ENCODE data around the gene ITGB6.

ITGB6 gene

GRCh38 chr2:160199683-160200389, at the start of gene ITGB6:
TSS of gene ITGB6 (minus strand) at chr2:160200272. CDS start at chr2:160200063, 209 bp downstream.
- no peak for DNase-seq

DNA sequence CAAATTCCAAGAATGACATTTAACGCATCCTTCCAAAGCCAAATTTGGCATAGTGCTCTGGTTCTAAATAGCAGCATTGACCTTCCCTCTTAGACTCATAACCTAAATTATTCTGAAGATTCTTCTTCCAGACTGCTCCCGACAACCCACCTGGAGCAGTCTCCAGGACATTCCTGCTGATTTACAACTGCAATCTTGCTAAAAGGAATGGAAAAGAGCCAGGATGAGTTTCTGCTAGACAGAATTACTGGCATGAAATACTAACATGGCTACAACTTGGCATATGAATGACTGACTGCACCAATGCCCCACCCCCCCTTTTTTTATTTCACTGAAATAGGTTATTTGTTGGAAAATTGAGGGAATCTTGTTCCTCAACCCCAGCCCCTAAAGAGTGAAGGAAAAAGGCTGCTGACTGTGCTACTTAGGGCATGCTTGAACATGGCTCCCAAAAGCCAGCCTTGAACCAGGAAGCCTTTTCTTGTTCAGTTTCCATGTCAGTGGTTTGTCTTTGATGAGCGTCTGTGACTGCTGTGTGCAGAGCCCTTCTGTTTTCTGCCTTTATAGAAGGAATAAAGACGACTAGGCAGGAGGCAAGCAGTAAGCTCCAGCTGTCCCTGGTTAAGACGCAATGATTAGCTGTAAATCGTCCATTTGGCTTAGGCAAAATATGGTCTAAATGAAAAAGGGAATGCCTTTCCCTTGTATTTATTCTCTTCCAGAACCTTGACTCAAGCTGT, 47.4 kb upstream of the ITGB6 start:
- no peak for DNase-seq

- no peak for DNase-seq
Measured at GRCh38 chr2:160246356-160246755, 46.3 kb upstream of the ITGB6 start.

- no peak for DNase-seq
Measured at GRCh38 chr2:160245614-160246155, 45.6 kb upstream of the ITGB6 start.

DNA sequence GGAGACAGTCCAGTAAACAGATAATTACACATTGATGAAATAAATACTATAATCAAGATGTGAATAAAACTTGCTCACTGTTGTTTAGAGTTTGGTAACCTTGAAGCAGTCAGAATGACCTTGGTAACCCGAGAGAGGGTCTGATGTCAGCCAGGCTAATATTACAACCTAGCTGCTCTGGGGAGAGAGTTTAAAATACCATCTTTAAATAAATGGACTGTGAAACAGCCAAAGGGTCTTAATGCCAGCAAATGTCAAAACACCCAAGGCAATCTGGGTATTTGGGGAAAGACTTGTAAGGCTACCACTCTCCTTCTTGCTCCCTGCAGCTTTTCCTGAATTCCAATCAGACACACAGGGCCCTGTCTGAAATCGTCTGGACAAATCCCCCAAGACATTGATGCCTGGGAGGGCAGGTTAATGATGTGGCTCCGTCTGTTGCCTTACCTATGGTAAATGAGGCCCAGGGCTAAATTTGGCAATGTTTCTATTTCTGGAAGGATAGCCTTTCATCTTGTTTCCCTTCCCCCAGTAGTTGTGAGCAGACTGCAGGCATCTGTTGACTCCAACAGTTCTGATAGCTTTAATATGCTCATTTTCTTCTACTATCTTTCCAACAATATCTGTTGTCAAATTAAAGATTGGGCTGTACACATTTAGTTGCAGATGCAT, 43.0 kb upstream of the ITGB6 start:
- no peak for DNase-seq

DNA sequence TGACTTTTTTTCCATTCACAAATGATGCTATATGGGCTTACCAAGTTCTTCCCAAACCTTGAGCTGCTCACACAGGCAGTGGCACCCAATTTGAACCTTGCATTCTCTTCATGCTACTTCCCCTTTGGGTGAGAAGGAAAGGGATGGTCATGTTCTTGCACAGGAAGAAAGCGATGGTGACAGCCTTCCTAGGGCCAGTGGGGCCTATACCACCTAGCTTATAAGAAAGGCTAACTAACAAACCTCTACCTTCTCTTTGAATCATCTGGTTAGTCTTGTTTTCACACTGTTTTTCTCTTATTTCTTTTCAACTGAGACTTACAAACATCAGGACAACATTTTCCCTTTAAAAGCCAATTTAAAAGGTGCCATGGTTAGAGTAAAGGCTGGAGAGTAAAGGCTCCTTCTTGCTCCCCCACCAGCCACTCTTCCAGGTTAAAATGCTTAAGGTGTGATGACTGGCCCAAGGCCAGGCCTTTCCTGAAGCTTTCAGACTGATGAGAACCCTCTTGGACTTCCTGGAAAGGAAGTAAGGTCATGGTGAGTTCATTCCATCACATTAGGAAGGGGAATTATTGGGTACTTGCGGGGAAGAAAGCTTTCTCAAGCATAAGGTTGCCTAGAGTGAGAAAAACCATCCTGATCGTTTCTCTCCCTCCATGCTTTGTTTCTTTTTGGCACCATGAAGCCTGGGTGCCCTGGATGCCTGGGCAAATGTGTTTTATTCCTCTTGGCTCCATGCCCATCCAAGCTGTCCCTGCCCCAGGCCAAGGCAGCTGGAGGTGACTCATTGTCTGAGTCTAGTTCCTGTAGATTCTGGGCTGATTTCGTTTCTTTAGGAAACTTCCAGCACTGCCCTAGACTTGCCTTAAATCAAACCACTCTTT, 41.4 kb upstream of the ITGB6 start:
- no peak for DNase-seq

GRCh38 chr2:160239436-160239835, 39.4 kb upstream of the ITGB6 start:
- no peak for DNase-seq

GRCh38 chr2:160238392-160238791, 38.3 kb upstream of the ITGB6 start:
- DNase-seq, result no peak

DNA sequence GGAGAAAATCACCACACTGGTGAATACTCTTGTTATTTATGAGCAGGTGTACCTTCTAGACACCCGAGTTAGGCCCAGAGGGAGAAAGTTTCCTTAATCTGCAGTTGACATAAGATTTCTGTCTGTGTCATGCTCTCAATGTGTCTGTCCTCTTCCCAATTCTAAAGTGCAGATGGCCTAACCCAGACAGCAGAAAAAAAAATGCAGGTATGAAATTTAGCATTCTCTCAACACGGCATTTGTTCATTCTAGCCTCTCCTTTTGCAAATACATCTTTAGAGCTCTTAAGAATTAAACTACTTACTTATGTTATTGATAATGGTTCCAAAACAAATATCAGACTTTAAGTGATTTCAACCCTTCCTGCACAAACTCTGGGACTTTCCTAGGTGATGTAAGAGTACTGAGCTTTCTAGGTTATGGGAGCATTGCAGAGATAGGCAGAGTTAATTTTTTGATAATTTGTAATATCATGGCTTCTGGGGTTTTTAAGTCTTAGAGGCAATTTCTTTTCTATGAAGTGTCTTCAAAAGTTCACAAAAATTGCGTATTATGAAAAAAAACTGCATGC, 32.9 kb upstream of the ITGB6 start:
- DNase-seq, result no peak

DNA sequence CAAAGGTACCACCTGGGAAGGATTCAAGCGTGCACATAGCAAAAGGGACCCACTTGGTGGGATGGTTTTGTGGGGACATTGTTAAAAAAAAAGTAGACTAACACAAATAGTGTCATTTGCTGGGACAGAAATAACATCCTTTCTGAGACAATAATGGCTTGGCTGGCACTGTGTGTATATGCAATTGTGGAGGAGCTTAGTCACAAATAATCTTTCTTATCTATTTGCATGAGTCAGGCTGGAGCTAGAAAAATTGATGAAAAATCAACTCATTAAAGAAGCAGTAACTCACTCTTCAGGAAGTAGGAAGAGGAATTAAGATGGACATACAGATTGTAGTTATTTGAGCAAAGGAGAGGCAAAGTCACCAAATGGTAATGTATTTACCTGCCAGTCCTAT, 29.5 kb upstream of the ITGB6 start:
- DNase-seq, result no peak

- no peak for DNase-seq
Measured at GRCh38 chr2:160228141-160228917, 28.3 kb upstream of the ITGB6 start.

DNA sequence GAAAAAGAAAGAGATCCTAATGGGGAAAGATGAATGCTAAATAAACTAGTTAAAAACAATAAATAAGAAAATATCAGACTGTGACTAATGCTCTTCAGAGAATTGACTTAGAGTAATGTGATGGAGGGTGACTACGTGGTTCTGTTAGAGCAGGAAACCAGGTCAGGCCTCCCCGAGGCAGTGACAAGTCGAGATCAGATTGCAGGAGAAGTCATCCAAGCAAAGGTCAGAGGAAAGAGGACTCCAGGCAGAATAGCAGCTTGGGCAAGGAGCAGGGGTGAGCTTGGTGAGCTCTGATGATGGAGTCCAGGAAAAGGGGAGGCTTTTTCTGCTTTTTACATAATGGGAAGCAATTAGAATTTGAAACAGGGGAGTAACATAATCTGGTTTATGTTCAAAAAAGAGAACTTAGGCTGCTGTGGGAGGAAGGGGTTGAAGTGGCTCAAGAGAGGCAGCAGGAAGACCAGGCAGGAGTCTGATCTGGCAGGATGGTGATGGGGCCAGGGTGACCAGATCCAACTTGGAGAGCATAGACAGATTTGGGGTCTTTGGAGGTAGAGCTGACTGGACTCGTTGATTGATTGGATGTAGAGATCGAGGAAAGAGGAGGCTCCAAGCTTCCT, 27.3 kb upstream of the ITGB6 start:
- no peak for DNase-seq

DNA sequence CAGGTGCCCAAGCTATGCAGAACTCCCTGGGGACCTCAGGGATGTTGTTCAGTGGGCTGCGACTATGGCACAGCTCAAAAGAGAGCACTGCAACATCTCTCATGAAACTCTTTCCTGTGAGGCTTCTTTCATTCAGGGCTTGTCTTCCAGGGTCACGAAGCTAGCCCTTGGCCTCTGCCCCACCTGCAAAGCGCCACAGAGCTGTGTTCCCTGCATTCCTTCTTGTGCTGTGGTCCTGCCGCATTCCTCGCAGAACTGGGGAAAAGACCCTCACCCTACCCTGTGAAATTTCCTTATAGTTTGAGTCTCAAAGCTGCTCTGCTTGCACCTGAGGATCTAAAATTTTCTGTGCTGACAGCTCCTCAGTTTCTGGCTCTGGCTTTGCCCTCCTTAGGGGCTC, 26.3 kb upstream of the ITGB6 start:
- no peak for DNase-seq

GRCh38 chr2:160225722-160226121, 25.6 kb upstream of the ITGB6 start:
- DNase-seq, result no peak

DNA sequence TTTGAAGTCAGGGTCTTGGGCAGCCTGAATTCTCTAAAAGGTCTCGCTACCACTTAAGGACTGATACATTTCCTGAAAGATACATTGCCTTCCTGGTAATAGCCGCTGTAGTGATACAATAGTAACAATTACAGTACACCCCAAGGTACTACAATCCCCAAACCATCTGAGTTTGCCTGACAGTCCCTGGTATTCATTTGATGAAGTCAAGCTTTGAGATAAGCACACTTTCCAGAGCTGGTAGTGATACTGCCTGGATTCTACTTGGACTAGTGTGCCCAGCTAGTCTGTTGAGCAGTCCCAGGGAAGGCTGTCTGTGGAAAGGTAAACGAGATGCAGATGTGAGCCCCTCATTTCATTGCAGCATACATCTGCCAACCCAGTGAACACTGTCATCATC, 24.4 kb upstream of the ITGB6 start:
- no peak for DNase-seq

DNA sequence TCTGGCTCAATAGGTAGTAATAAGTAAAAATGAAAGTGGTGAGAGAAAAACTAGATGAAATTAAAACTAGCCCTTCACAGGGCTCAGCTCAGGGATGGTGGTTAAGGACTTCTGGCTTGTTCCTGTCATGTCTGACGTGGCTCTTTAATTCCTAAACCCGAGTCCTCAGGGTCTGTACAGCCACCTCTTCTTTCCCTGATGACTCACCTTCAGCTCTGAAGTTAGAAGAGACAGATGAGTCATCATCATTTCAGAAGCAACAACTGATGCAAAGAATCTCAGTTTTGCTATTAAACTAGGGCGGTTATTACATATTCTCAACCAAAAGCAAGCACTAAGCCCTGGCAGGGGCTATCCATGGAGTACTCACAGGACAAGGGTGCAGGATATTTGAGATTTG, 24.0 kb upstream of the ITGB6 start:
- DNase-seq, result no peak

DNA sequence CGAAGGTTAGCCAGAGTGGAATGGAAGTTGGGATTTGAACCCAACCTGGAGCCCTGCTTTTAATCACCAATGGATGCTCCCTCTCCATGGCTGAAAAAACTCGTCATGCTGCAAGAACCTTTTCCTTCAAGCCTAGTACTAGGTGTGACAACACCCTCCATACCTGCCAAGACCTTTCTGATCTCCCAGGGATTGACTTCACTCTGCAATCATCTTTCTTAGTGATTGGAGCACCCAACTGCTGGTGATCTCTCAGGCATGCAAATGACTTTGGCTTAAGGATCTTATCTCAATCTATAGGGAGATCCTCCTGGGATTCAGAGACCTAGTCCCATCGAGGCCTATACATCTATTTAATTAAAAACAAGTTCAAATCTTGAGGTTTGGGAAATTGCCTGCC, 23.5 kb upstream of the ITGB6 start:
- no peak for DNase-seq

DNA sequence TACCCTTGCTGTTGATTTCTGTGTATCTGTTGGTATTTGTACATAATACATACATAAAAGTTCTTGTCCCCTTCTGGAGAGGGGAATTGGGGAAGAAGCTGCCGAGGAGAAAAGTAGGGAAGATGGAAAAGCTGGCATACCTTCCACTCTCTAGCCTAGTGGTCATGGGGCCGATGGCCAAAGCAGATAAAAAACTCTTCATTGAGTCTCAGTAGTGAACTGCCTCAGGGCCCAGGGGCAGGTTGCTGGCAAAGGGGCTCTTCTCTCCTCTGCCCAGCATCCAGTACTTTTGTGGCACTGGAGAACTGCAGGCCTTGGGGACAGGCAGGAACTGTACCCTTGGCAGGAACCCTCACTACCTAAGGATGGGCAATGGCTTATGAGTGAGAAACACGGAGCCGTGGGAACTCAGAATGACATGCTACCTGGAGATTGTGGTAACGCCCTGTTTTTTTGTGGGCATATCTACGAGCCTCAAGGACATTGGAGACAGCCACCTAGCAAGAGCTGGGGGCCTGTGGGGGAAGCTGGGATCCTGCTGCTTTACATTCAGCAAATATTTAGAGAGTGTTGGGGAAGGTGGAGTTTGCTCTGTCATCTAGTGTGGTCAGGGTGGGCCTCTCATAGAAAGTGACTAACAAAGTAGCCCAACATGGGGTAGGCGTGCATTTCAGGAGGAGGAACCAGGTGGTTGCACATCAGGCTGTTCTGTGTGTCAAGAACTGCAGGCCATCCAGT, 22.6 kb upstream of the ITGB6 start:
- DNase-seq, result no peak

GRCh38 chr2:160221391-160222276, 21.6 kb upstream of the ITGB6 start:
- DNase-seq, result no peak
